Measurements from ENCODE around the gene OVCA2.
"Not testable (repeated sequence)": the region's sequence is repeated elsewhere in the genome, so short reads cannot be mapped to it uniquely, and the experiment has no call there.

OVCA2 gene

DNA sequence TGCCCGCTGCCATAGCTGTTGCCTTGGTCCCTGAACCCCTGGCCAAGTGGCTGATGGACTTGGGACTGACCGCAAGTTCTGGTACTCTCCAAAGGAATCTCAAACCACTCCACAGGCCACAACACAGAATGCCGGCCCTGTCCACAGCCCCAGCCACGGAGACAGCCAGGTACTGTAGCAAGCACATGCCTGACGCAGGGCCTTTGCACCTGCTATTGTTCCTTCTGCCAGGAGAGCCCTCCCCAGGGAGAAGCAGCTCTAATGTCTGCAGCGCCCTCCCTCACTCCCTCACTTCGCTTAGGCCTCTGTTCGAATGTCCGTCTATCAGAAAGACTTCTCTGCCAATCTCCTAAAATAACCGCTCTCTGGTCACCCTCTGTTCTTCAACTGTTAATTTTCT, 32.1 kb upstream of the OVCA2 start:
- Mint-ChIP-seq H3K27ac (no peak overlapping the region), H3K27me3 (peaks cover 2% of the 10 kb centered on the region), H3K36me3 (peaks cover 2% of the 10 kb centered on the region), H3K4me3 (no peak overlapping the region), H3K4me1 (peaks cover 4% of the 10 kb centered on the region), H3K9me3 (no peaks in the 10 kb centered on the region)

DNA sequence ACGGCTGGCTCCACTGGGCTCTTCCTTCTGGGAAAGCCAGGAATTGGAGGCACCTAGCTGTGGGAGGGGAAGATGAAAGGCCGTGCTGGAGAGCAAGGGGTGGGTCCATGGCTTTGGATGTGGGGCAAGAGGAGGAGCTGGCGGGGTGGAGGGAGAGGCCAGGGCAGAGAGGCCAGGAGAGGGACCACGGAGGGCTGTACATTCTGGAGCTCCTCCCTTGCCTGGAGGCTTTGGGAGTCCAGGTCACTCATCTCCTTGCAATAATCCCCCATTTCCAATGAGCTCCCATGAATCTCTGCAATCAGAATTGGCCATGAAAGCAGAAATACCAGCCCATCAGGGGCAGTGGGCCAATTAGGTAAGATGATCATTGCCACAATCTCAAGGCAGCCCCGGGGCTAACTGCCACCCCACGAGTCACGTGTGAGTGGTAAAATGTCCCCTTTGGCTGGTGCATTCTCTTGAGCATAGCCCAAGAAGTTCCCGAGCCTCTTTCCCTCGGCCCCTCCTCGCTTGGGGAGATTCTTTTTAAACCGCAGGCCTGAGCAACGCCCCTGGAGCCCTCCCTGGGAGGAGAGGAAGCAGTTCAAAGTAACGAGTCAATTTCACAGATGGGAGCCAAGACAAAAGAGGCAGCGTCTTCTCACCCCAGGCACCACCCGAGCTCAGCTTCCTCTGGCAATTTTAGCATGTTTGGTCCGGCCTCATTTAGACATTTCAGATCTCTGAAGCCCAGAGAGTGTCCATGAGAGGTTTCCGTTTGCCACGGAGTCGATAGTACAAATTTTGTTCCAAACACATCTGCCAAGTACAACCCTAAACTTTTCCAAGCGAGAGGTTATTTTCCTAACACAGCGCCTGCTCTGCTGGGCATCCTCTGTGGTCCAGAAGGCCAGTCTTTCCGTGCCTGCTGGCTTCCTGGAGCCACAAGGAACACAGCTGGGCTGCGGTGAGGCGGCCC, 30.1 kb upstream of the OVCA2 start:
- Mint-ChIP-seq H3K9me3 (no peaks in the 10 kb centered on the region), H3K27ac (no peak overlapping the region), H3K4me1 (peaks cover 4% of the 10 kb centered on the region), H3K36me3 (peaks cover 2% of the 10 kb centered on the region), H3K27me3 (peaks cover 2% of the 10 kb centered on the region), H3K4me3 (no peak overlapping the region)

DNA sequence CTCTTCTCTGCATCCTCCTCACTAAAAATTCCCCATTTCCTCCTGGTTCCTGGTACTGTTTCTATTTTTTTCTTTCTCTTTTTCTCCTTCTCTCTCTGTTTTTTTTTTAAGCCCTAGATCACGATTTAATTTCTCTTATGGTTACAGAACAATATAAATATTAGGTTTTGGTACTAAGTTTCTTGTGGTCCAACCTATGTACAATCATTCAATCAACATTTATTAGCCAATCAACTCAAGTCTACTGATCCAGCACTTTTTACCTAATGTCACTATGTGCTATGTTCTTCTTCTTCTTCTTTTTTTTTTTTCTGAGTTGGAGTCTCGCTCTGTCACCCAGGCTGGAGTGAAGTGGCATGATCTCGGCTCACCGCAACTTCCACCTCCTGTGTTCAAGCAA, 29.3 kb upstream of the OVCA2 start:
- Mint-ChIP-seq H3K4me1 (peaks cover 4% of the 10 kb centered on the region), H3K27ac (no peak overlapping the region), H3K36me3 (peaks cover 2% of the 10 kb centered on the region), H3K27me3 (peaks cover 2% of the 10 kb centered on the region), H3K4me3 (no peak overlapping the region), H3K9me3 (no peaks in the 10 kb centered on the region)

DNA sequence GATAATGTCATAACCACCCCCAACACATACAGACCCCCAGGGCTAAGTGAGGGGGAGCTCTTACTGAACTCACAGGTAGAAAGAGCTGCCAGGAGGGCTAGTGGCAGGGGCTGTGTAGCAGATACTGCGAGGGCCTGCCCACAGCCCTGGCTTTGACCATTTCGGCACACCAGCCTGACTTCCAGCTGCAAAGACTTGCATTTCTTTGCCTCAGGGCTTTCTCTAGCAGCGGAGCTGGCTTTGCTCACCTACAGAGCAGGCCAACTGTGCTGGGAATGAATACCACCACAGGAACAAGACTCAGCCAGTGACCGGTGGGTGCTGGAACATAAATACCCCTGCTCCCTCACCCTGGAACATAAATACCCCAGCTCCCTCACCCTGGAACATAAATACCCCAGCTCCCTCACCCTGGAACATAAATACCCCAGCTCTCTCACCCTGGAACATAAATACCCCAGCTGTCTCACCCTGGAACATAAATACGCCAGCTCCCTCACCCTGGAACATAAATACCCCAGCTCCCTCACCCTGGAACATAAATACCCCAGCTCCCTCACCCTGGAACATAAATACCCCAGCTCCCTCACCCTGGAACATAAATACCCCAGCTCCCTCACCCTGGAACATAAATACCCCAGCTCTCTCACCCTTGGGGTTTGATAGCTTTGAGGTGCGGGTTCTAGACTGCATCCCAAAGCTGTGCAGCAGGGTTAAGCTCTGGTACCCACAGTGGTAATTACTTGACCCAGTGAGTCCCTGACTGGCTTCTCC, 28.4 kb upstream of the OVCA2 start:
- not testable (repeated sequence) for H3K36me3 Mint-ChIP-seq, H3K9me3 Mint-ChIP-seq, H3K27me3 Mint-ChIP-seq, H3K27ac Mint-ChIP-seq, H3K4me1 Mint-ChIP-seq, H3K4me3 Mint-ChIP-seq

DNA sequence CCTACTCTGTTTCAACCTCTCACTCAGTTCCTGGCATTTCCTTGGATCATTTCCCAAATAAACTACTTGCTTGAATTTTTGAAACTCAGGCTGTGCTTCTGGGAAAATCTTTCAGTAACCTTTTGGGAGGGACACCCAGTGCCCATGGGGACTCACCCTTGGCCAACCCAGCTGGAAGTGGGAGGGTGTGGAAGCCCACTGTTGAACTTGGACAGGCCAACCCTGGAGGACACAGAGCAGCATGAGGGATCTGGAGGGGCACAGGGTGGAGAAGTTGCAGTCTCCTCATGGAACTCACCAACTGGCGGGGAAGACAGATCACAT, 27.9 kb upstream of the OVCA2 start:
- Mint-ChIP-seq H3K27ac (no peak overlapping the region), H3K27me3 (peaks cover 2% of the 10 kb centered on the region), H3K4me3 (no peak overlapping the region), H3K36me3 (peaks cover 2% of the 10 kb centered on the region), H3K9me3 (no peaks in the 10 kb centered on the region), H3K4me1 (peaks cover 4% of the 10 kb centered on the region)

DNA sequence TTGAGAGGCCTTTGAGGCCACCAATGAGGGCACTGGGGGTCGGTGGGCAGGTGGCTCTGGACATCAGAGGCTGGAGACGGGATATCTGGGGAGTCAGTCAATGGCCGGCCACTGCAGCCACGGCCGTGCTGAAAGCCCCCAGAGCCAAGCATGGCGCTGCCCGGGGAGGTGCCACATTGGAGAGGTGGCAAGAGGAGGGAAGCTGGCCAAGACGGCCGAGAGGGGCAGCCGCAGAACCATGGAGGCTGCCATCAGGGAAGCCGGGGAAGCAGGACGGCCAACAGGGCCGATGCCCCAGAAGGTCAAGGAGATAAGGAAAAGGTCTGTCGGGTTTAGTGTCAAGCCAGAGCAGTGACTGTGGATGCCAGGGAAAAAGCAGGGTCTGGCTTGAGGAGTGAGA, 26.5 kb upstream of the OVCA2 start:
- H3K9me3 Mint-ChIP-seq: no peaks in the 10 kb centered on the region
- peaks cover 2% of the 10 kb centered on the region for H3K36me3 Mint-ChIP-seq
- no peak overlapping the region for H3K4me3 Mint-ChIP-seq
- peaks cover 4% of the 10 kb centered on the region for H3K4me1 Mint-ChIP-seq
- H3K27ac Mint-ChIP-seq: peak overlapping the region; percentile 41
- H3K27me3 Mint-ChIP-seq: peaks cover 6% of the 10 kb centered on the region

DNA sequence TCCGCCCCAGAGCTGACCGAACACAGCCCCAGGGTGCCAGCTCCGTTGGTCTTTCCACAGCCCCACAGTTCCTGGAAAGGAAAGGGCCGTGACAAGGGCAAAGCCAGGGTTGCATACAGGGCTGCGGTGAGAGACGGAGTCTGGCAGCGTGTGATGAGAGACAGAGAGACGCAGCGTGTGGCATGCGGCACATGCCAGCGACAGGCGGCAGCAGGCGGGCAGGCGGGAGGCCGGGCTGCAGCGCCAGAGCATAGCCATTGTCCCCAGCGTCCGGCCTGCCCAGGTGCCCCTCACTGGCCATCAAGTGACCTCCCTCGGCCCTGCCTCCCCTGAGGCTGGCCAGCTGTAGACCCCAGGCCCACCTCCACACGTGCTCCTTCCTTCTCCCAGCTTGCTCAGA, 25.3 kb upstream of the OVCA2 start:
- H3K4me3 Mint-ChIP-seq: no peak overlapping the region
- H3K27ac Mint-ChIP-seq: no peak overlapping the region
- peaks cover 4% of the 10 kb centered on the region for H3K4me1 Mint-ChIP-seq
- peaks cover 6% of the 10 kb centered on the region for H3K27me3 Mint-ChIP-seq
- no peaks in the 10 kb centered on the region for H3K9me3 Mint-ChIP-seq
- peaks cover 2% of the 10 kb centered on the region for H3K36me3 Mint-ChIP-seq

DNA sequence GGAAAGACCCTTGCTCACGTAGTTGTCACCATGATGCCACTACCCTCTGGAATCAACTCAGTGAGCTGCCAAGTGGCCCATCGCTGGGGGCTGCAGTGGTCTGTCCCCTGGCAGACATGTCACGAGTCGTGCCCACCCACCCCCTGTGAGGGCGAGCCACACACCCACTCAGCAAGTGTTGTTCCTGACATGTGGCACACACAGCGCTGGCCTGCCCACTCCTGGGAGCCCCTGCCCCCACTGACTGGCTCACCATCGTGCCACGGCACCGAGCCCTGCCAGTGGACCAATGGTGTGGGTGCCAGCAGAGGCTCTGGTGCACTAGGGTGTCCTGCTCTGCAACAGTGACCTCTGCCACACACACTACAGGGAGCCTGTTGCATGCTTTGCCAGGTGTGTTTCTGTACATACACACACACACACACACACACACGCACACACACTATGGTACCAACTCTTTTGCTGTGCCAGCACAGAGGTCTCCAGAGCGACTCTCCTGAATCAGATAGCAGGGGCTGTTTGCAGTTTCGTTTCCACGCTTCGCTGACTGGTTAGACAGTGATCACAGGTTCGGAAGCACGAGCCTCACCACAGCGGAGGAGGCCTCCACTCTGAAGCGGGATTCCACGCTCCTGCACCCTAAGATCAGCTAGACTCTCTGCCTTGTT, 24.4 kb upstream of the OVCA2 start:
- Mint-ChIP-seq H3K9me3 (no peaks in the 10 kb centered on the region), H3K4me3 (no peak overlapping the region), H3K4me1 (peaks cover 2% of the 10 kb centered on the region), H3K36me3 (peaks cover under 1% of the 10 kb centered on the region), H3K27me3 (peaks cover 5% of the 10 kb centered on the region), H3K27ac (no peak overlapping the region)

DNA sequence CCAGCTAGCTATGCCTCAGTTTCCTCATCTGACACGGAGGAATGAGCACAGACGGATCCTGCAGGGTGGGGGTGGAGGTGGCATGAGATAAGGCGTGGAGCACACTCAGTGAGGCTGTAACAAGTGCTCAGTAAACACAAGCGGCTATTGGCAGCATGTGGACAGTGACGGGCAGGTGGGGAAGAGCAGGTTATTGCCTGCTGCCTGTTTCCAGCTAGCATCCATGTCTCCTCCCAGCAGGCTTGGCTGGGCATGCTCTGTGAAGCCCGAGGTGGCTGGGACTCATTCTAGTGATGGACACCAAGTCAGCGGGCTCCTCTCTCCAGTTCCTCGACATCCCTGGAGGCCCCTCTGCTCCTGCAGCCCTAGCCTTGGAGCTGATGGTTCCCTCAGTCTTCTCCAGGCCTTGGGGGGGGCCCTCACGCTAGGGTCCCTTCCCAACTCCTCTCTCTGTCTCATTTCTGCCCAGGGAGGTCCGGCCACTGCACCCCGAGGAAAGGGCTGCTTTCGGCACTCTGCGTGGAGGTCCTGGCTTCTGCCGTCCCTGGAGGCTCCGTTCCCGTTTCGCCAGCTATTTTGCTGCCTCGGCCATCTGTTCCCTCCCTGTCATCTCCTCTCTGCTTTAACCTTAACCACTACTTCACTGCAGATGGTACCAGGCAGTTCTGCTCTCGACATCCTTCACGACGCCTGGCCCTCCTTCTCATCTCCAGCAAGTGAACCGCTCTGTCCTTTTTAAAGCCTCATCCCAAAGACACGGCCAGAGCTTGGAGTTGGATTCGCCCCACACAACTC, 22.9 kb upstream of the OVCA2 start:
- H3K4me3 Mint-ChIP-seq: no peak overlapping the region
- peaks cover 4% of the 10 kb centered on the region for H3K4me1 Mint-ChIP-seq
- no peaks in the 10 kb centered on the region for H3K9me3 Mint-ChIP-seq
- no peaks in the 10 kb centered on the region for H3K36me3 Mint-ChIP-seq
- no peak overlapping the region for H3K27ac Mint-ChIP-seq
- H3K27me3 Mint-ChIP-seq: peaks cover 4% of the 10 kb centered on the region

DNA sequence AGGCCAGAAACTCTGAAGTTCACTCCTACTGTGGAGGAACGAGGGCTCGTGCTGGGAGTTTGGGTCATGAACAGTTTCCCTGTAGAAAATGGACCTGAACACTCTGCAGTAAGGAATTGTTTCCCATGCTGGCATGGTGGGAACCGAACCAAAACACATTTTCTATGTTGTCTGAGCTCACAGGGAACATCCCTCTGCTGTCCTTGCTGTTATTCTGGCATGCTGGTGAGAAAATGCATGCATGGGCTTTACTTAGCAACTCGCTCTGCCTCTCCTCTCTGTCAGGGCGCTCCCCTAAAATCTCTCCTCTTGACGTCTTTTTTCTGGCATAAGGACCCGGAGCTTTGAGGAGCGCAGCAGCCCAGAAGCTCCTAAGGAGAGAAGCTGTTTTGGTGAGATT, 22.1 kb upstream of the OVCA2 start:
- Mint-ChIP-seq H3K4me1 (peaks cover 4% of the 10 kb centered on the region), H3K27ac (no peak overlapping the region), H3K9me3 (no peaks in the 10 kb centered on the region), H3K27me3 (peaks cover 5% of the 10 kb centered on the region), H3K4me3 (no peak overlapping the region), H3K36me3 (no peaks in the 10 kb centered on the region)

DNA sequence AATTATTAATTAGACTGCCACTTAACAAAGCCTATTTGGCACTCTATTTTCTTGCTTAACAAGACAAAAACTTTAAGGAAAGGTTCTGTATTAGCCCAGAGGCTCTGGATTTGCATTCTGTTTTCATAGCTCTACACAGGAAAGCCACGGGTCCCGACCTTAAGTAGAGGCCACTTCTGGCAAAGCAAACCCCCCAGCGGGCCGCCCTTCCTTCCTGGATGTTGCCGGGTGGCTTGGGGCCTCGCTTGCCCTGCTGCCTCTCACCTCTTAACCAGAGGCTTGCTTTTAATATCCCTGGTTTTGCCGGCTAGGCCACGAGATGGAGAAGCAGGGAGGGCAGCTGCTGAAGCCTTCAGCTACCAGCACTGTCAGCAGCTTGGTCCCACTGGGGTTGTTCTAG, 21.1 kb upstream of the OVCA2 start:
- Mint-ChIP-seq H3K27me3 (peaks cover 8% of the 10 kb centered on the region), H3K27ac (no peak overlapping the region)

DNA sequence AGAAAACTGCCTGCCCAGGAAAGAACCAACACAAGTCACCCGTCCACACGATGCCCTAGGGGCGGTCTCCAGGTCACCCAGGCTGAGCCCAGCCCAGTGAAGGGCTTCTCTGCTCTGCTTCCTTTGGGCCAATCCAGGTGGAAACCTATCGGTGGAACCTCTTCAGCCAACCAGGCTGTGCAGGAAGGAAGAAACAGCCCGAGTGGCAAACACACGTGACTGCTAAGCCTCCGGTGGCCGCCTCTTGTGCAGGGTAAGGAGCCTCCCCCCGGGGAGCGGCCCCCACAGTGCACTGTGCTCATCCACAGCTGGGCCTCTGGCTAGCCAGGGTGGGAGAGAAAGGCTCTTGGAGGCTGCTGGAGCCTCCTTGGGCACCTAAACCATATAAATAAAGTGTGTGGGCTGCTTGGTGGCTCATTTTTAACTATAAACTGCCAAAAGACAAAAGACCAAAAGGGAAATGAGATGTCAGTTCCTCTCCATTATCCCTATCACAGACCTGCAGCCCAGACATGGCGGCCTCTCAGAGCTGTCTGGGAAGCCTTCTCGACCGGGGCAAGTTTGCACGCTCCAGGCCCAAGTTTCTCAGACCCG, 19.1 kb upstream of the OVCA2 start:
- Mint-ChIP-seq H3K4me3 (peak overlapping the region; percentile 54), H3K9me3 (no peaks in the 10 kb centered on the region), H3K36me3 (no peaks in the 10 kb centered on the region), H3K4me1 (peaks cover 10% of the 10 kb centered on the region), H3K27me3 (peaks cover 17% of the 10 kb centered on the region), H3K27ac (no peak overlapping the region)

More for the DNA sequence above, 21.1 kb upstream of the OVCA2 start:
- Mint-ChIP-seq H3K9me3 (no peaks in the 10 kb centered on the region), H3K36me3 (no peaks in the 10 kb centered on the region), H3K4me1 (peaks cover 5% of the 10 kb centered on the region), H3K4me3 (no peak overlapping the region)

DNA sequence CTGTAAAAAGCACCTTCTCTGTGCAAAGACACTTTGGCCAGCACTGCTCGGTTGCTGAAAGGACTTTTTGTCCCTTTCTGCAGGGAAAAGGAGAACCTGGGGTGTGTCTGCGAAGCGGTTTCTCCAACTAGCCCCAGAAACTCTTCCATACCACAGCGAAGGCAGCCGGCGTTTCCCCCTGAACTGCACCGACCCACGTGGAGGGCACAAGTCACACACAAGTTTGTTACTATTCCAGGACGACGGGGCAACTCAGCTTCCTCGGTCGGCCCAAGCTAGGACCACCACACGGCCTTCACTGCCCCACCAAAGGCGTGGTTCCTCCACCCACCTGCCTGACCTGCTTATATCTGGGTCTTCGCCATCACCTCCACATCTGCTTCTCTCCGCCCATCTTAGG, 18.6 kb upstream of the OVCA2 start:
- Mint-ChIP-seq H3K9me3 (no peaks in the 10 kb centered on the region), H3K27ac (no peak overlapping the region), H3K27me3 (peaks cover 17% of the 10 kb centered on the region), H3K4me1 (peaks cover 10% of the 10 kb centered on the region), H3K4me3 (peak overlapping the region; percentile 54), H3K36me3 (no peaks in the 10 kb centered on the region)

DNA sequence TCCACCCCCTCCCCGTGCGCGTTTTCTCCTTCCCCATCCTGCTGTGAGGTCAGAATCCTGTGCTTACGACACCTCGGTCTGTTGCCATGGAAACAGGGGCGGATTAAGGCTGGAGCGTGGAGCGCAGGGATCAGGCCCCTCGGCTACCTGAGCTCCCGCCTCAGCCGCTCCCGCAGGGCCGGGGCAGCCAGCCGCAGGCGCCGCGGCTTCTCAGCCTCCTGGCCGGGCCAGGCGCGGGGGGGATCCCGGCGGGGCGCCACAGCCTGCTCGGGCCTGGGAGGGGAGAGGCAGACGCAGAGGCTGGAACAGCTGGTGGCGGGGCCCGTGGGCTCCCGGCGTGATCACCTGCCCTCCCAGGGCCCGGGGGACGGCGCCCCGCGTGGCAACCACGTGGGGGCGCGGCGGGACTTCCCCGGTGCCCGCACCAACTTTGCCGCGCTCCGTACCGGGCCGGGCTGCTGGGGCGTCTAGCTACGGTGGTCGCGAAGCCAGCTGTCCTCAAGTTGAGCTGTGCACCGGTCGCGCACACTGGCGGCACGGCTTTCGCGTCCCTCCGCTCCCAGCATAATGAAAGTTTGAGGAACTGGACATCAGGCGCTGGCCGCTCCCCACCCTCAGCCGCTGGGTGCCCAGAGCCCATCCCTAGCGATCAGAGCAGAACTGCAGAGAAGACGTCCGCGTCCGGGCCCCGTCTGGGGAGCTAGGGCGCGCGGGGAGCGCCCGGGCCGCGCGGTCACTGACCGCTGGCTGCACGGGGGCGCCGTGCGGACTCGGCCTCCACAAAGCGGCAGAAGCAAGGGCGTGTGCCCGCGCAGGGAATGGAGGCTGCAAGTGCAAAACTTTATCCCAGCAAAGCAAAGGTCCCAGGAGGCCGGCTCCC, 17.9 kb upstream of the OVCA2 start:
- Mint-ChIP-seq H3K4me1 (peaks cover 10% of the 10 kb centered on the region), H3K27ac (no peak overlapping the region), H3K4me3 (peak overlapping the region; percentile 83), H3K9me3 (no peaks in the 10 kb centered on the region), H3K36me3 (no peaks in the 10 kb centered on the region), H3K27me3 (peaks cover 17% of the 10 kb centered on the region)

All from activated naive CD4-positive, alpha-beta T cell treated with anti-CD3 and anti-CD28 coated beads, Interleukin-2, amount 50 U/mL, for 24 hours (primary cell).